ENCODE data around the gene NPDC1.

The NPDC1 gene

DNA sequence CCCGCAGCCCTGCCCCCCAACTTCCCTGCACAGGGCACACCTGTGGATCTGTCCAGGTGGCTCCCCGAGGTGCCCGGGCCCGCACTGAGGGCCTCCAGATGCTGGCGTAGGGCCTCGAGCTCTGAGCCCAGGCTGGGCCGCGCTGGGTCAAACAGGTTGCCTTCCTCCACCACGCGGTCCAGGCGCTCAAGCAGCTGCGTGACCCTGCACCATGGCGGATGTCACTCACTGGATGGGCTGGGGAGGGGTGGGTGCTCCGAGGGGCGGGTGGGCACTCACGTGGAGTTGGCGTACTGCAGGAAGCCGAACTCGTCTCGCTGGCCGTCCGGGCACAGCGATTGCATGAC lies 23.3 kb downstream of the NPDC1 start:
- TF ChIP-seq, protein P1, sequence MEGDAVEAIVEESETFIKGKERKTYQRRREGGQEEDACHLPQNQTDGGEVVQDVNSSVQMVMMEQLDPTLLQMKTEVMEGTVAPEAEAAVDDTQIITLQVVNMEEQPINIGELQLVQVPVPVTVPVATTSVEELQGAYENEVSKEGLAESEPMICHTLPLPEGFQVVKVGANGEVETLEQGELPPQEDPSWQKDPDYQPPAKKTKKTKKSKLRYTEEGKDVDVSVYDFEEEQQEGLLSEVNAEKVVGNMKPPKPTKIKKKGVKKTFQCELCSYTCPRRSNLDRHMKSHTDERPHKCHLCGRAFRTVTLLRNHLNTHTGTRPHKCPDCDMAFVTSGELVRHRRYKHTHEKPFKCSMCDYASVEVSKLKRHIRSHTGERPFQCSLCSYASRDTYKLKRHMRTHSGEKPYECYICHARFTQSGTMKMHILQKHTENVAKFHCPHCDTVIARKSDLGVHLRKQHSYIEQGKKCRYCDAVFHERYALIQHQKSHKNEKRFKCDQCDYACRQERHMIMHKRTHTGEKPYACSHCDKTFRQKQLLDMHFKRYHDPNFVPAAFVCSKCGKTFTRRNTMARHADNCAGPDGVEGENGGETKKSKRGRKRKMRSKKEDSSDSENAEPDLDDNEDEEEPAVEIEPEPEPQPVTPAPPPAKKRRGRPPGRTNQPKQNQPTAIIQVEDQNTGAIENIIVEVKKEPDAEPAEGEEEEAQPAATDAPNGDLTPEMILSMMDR (IDR thresholded peaks at IDR 0.05; ENCODE audit: insufficient read depth, low read depth, low read length, missing control alignments) = no peak
- DNase-seq (ENCODE audit: low read depth) = no peak
- no peak overlapping the region for H3K4me3 ChIP-seq (ENCODE audit: low read depth, low read length)

DNA sequence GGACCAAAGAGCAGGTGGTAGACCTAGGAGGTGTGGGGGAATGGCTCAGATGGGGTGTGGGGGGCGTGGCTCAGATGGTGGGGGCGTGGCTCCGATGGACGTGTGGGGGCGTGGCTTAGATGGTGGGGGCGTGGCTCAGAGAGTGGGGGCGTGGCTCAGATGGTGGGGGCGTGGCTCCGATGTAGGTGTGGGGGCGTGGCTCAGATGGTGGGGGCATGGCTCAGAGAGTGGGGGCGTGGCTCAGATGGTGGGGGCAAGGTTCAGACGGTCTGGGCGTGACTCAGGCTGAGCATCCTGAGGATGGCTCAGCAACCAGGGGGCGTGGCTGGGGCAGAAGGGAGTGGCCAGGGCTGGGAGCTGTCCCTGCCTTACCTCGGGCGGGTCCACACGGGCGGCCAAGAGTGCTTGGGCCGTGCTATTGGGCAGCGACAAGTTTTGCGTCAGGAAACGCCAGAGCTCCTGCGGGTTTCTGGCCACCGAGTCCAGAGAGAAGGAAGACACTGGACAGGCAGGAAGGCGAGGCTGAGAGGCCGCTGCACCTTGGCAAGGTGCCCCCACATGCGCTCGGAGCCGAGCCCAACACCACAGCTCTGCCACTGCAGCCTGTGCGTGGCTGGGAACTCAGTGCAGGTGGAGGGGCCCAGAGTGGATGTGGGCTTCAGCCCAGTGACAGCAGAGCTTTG lies 23.9 kb downstream of the NPDC1 start:
- DNase-seq (ENCODE audit: low read depth) = peak; percentile 81
- no peak overlapping the region for H3K4me3 ChIP-seq (ENCODE audit: low read depth, low read length)
- TF ChIP-seq, protein P1 (IDR thresholded peaks at IDR 0.05; ENCODE audit: insufficient read depth, low read depth, low read length, missing control alignments) = no peak

GRCh38 chr9:137021568-137021978 lies 24.4 kb downstream of the NPDC1 start:
- no peak overlapping the region for H3K4me3 ChIP-seq (ENCODE audit: low read depth, low read length)
- TF ChIP-seq, protein P1 (IDR thresholded peaks at IDR 0.05; ENCODE audit: insufficient read depth, low read depth, low read length, missing control alignments) = no peak
- DNase-seq (ENCODE audit: low read depth) = no peak

GRCh38 chr9:137020771-137021567 lies 25.0 kb downstream of the NPDC1 start:
- H3K4me3 ChIP-seq (ENCODE audit: low read depth, low read length) = no peak overlapping the region
- TF ChIP-seq, protein P1 (IDR thresholded peaks at IDR 0.05; ENCODE audit: insufficient read depth, low read depth, low read length, missing control alignments) = no peak
- no peak for DNase-seq (ENCODE audit: low read depth)

DNA sequence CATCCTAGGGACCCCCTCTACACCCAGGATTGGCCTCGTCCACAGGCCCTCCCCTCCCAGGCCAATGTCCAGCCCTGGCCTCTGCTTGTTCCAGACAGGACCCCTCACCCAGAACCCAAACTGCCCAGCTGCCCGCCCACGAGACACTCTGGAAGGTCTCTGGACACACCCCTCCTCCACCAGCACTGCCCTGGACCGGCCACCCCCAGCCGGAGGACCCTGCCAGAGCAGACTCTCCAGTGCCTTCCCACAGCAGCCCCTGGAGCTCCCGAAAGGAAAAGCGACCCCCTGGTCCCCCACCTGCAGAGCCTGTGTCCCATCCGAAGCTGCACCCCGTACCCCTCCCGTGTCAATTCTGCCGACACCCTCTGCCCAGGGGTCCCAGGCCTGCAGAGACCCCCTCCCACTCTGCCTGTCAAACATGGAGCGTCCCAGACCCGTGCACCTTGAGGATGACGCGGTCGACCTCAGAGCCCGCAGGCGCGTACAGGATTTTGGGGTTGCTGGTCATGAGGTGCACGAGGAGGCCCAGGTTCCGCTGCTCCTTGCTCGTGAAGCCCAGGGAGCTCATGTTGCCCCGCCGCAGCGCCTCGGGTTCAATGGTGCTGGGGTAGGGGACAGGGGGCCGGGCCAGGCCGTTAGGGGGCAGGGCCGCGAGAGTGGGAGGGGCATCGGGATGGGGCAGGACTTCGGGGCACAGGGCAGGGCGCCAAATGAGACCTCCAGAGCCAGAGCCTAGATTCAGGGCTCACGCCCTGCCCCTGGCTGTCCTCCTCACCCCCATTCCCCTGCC lies 25.9 kb downstream of the NPDC1 start:
- no peak overlapping the region for H3K4me3 ChIP-seq (ENCODE audit: low read depth, low read length)
- DNase-seq (ENCODE audit: low read depth) = no peak
- TF ChIP-seq, protein P1 (IDR thresholded peaks at IDR 0.05; ENCODE audit: insufficient read depth, low read depth, low read length, missing control alignments) = no peak

DNA sequence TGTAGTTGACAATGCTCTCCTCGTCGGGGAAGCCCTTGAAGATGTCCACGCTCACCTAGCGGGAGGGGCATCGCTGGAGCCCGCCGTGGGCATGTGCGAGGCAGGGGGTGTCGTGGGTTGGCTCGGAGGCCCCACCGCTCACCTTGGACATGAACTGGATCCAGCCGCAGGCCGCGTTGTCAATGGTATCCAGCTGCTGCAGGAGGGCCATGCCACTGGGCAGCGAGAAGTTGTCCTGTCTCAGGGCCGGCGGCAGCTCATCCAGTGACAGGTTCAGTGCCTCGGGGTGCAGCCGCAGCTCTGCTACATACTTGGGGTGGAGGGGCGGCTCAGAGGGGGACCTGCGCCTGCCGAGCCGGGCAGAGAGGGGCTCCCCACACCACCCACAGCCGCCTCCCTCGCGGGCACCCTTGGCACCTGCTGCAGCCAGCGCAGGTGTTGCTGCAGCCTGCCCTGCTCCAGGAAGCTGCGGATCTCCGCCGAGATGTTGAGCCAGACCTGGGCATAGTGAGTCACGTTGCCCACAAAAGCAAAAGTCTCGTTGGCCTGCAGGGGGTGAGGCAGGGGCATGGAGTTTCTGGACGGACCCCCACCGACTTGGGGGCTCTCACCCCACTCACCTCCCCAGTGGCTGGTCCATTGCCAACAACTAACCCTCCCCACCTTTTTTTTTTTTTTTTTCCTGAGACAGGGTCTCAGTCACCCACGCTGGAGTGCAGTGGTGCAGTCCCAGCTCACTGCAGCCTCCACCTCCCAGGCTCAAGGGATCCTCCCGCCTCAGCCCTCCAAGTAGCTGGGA lies 27.0 kb downstream of the NPDC1 start:
- H3K4me3 ChIP-seq (ENCODE audit: low read depth, low read length) = no peak overlapping the region
- DNase-seq (ENCODE audit: low read depth) = no peak
- TF ChIP-seq, protein P1 (IDR thresholded peaks at IDR 0.05; ENCODE audit: insufficient read depth, low read depth, low read length, missing control alignments) = no peak

Data from GM12865 (cell line).